ENCODE measurements around the gene AMIGO2.
"Not testable (repeated sequence)": the region's sequence is repeated elsewhere in the genome, so short reads cannot be mapped to it uniquely, and the experiment has no call there.

The AMIGO2 gene

GRCh38 chr12:47068539-47068938, 11.2 kb downstream of the AMIGO2 start:
- CTCF ChIA-PET = no interaction called here

GRCh38 chr12:47067771-47068431, 11.9 kb downstream of the AMIGO2 start:
- CTCF ChIA-PET = no interaction called here
- H3K27ac ChIP-seq = no peak overlapping the region
- DNase-seq (ENCODE audit: low spot score) = no peak
- POLR2A ChIA-PET (ENCODE audit: low non-redundant PET) = no interaction called here
- TF ChIP-seq CTCF (conservative IDR thresholded peaks at IDR 0.05; ENCODE audit: low read depth) = no peak

More at GRCh38 chr12:47068539-47068938, 11.2 kb downstream of the AMIGO2 start:
- DNase-seq (ENCODE audit: low spot score) = no peak
- H3K27ac ChIP-seq = no peak overlapping the region
- no peak for TF ChIP-seq CTCF (conservative IDR thresholded peaks at IDR 0.05; ENCODE audit: low read depth)
- POLR2A ChIA-PET (ENCODE audit: low non-redundant PET) = no interaction called here

GRCh38 chr12:47067176-47067575, 12.6 kb downstream of the AMIGO2 start:
- ChIA-PET POLR2A (ENCODE audit: low non-redundant PET) (no interaction called here), CTCF (no interaction called here)
- no peak for TF ChIP-seq CTCF (conservative IDR thresholded peaks at IDR 0.05; ENCODE audit: low read depth)
- no peak overlapping the region for H3K27ac ChIP-seq
- no peak for DNase-seq (ENCODE audit: low spot score)

- no peak overlapping the region for H3K27ac ChIP-seq
- CTCF ChIA-PET = no interaction called here
- DNase-seq (ENCODE audit: low spot score) = no peak
- TF ChIP-seq CTCF (conservative IDR thresholded peaks at IDR 0.05; ENCODE audit: low read depth) = no peak
- POLR2A ChIA-PET (ENCODE audit: low non-redundant PET) = no interaction called here
These were observed 13.3 kb downstream of the AMIGO2 start for GRCh38 chr12:47066278-47067025.

- no peak for TF ChIP-seq CTCF (conservative IDR thresholded peaks at IDR 0.05; ENCODE audit: low read depth)
- DNase-seq (ENCODE audit: low spot score) = no peak
- ChIA-PET POLR2A (ENCODE audit: low non-redundant PET) (no interaction called here), CTCF (no interaction called here)
- H3K27ac ChIP-seq = no peak overlapping the region
These were observed 14.2 kb downstream of the AMIGO2 start for GRCh38 chr12:47065546-47065945.

GRCh38 chr12:47058640-47059039, 21.1 kb downstream of the AMIGO2 start:
- POLR2A ChIA-PET (ENCODE audit: low non-redundant PET); DNase-seq (ENCODE audit: low spot score); H3K27ac ChIP-seq; CTCF ChIA-PET: not testable (repeated sequence)

- DNase-seq (ENCODE audit: low spot score); H3K27ac ChIP-seq; CTCF ChIA-PET; POLR2A ChIA-PET (ENCODE audit: low non-redundant PET): not testable (repeated sequence)
These were observed 22.8 kb downstream of the AMIGO2 start for GRCh38 chr12:47056944-47057343.

- DNase-seq (ENCODE audit: low spot score); POLR2A ChIA-PET (ENCODE audit: low non-redundant PET); CTCF ChIA-PET; H3K27ac ChIP-seq: not testable (repeated sequence)
These were observed 23.9 kb downstream of the AMIGO2 start for GRCh38 chr12:47055856-47056255.

All from RWPE1 (cell line).